CMK (cell line): Measurements from ENCODE around the gene GUF1.
"Not testable (repeated sequence)": the region's sequence is repeated elsewhere in the genome, so short reads cannot be mapped to it uniquely, and the experiment has no call there.

ENCODE experiments used
- DNase-seq: peaks from one replicate; pipeline ENCODE4 v3.0.0-alpha.2; 2010; ENCODE audit warnings: low read depth

The GUF1 gene

GRCh38 chr4:44701037-44701436, 22.8 kb downstream of the GUF1 start:
- DNase-seq: no peak

GRCh38 chr4:44704673-44705072, 26.5 kb downstream of the GUF1 start:
- DNase-seq: no peak

GRCh38 chr4:44713125-44713524, 34.9 kb downstream of the GUF1 start:
- no peak for DNase-seq

- DNase-seq: no peak
Measured at GRCh38 chr4:44716597-44716996, 38.4 kb downstream of the GUF1 start.

GRCh38 chr4:44720371-44720770, 42.2 kb downstream of the GUF1 start:
- no peak for DNase-seq

- no peak for DNase-seq
Measured at GRCh38 chr4:44722001-44722400, 43.8 kb downstream of the GUF1 start.

GRCh38 chr4:44725166-44725565, 46.9 kb downstream of the GUF1 start:
- DNase-seq: no peak

GRCh38 chr4:44725726-44726037, 47.5 kb downstream of the GUF1 start:
- DNase-seq: no peak

- peak; percentile 87 for DNase-seq
Measured at GRCh38 chr4:44726038-44726871, 48.0 kb downstream of the GUF1 start, which contains the start of gene GNPDA2. Gene GNPDA2 (minus strand): TSS chr4:44726556. CDS start chr4:44722207, 4,349 bp downstream.

- no peak for DNase-seq
Measured at GRCh38 chr4:44727471-44727870, 49.3 kb downstream of the GUF1 start.

GRCh38 chr4:44728694-44729093, 50.5 kb downstream of the GUF1 start:
- DNase-seq: not testable (repeated sequence)

GRCh38 chr4:44736900-44737299, 58.7 kb downstream of the GUF1 start:
- DNase-seq: no peak

GRCh38 chr4:44738615-44739014, 60.4 kb downstream of the GUF1 start:
- DNase-seq: no peak

GRCh38 chr4:44740201-44740600, 62.0 kb downstream of the GUF1 start:
- no peak for DNase-seq
